IMR-90 (cell line): ENCODE results near the gene GPC6. TPM values are rescaled to one million over a fixed set of nuclear protein-coding genes. Genes with fewer than 3 reads are reported as not detected.

Source experiments
- ATAC-seq: fragments of 200-7000 bp; cut with Tn5 transposase; 2 replicates; pipeline ENCODE4 v1.9.1; 2020; ENCODE audit warnings: low read depth, mild to moderate bottlenecking, moderate library complexity
- BruUV-seq: library from RNA; stranded (reverse); fragments of 400-500 nt; replicated peaks from 2 replicates; lab custom pipeline; 2021; lab: Mats Ljungman, UMichigan
- CTCF ChIA-PET: fragments of 300-600 bp; formaldehyde crosslinking; extraction: SDS; loops from one replicate; lab custom pipeline; 2021; ENCODE audit warnings: antibody characterized with exemption; lab: Yijun Ruan, JAX
- POLR2A ChIA-PET: fragments of 300-600 bp; sonication (Branson Sonifier 250); formaldehyde crosslinking; loops from one replicate; lab custom pipeline; 2022; ENCODE audit warnings: antibody characterized with exemption; ENCODE audit not compliant: unreplicated experiment; lab: Charles Lee
- DNase-seq: peaks from one replicate; pipeline ENCODE4 v3.0.0; 2013
- H2AFZ ChIP-seq: replicated peaks from 2 replicates; pipeline ENCODE3; 2013; ENCODE audit warnings: low read length, mild to moderate bottlenecking; ENCODE audit not compliant: poor library complexity
- H2AK5ac ChIP-seq: 2 replicates; pipeline ENCODE4 v1.6.1; 2013; ENCODE audit warnings: low read depth, low read length, inconsistent platforms
- H2AK9ac ChIP-seq: replicated peaks from 2 replicates; pipeline ENCODE3; 2013; ENCODE audit warnings: mild to moderate bottlenecking, low read depth, low read length, moderate library complexity; ENCODE audit not compliant: poor library complexity
- H2BK120ac ChIP-seq: 2 replicates; pipeline ENCODE4 v1.6.1; 2013; ENCODE audit warnings: low read depth, low read length, inconsistent platforms
- H2BK15ac ChIP-seq: 3 replicates; pipeline ENCODE4 v1.6.1; 2013; ENCODE audit warnings: low read depth, low read length, inconsistent platforms
- H2BK20ac ChIP-seq: 2 replicates; pipeline ENCODE4 v1.6.1; 2013; ENCODE audit warnings: low read depth, mild to moderate bottlenecking, inconsistent platforms, low read length, moderate library complexity
- H2BK5ac ChIP-seq: 2 replicates; pipeline ENCODE4 v1.6.1; 2013; ENCODE audit warnings: mild to moderate bottlenecking, low read depth, low read length, inconsistent platforms; ENCODE audit not compliant: poor library complexity, severe bottlenecking
- H3K14ac ChIP-seq: replicated peaks from 2 replicates; pipeline ENCODE4 v1.6.1; 2013; ENCODE audit warnings: low read depth, low read length, inconsistent platforms
- H3K18ac ChIP-seq: 2 replicates; pipeline ENCODE4 v1.6.1; 2013; ENCODE audit warnings: low read depth, low read length, control low read depth
- H3K23ac ChIP-seq: 2 replicates; pipeline ENCODE4 v1.6.1; 2013; ENCODE audit warnings: low read depth, low read length, inconsistent platforms
- H3K27ac ChIP-seq: 2 replicates; pipeline ENCODE4 v1.5.1; 2013; ENCODE audit warnings: mild to moderate bottlenecking, control low read depth, low read length; ENCODE audit not compliant: insufficient read depth
- H3K27me3 ChIP-seq: 2 replicates; pipeline ENCODE4 v1.6.1; 2013; ENCODE audit warnings: low read length; ENCODE audit not compliant: control insufficient read depth, insufficient read depth
- H3K36me3 ChIP-seq: 2 replicates; pipeline ENCODE4 v1.6.1; 2013; ENCODE audit warnings: low read length, mixed read lengths; ENCODE audit not compliant: control insufficient read depth, insufficient read depth
- H3K4ac ChIP-seq: 2 replicates; pipeline ENCODE4 v1.6.1; 2013; ENCODE audit warnings: low read depth, low read length, inconsistent platforms
- H3K4me1 ChIP-seq: 2 replicates; pipeline ENCODE4 v1.6.1; 2013; ENCODE audit warnings: low read length, mixed read lengths; ENCODE audit not compliant: control insufficient read depth, insufficient read depth
- H3K4me2 ChIP-seq: 2 replicates; pipeline ENCODE4 v1.6.1; 2013; ENCODE audit warnings: low read depth, mild to moderate bottlenecking, control low read depth, low read length, moderate library complexity
- H3K4me3 ChIP-seq: 2 replicates; pipeline ENCODE4 v1.5.1; 2013; ENCODE audit warnings: low read depth, mild to moderate bottlenecking, control low read depth, low read length, moderate library complexity; ENCODE audit not compliant: insufficient read depth
- H3K56ac ChIP-seq: 2 replicates; pipeline ENCODE4 v1.6.1; 2013; ENCODE audit warnings: low read length, inconsistent platforms; ENCODE audit not compliant: insufficient read depth; ENCODE audit errors: extremely low read depth
- H3K79me1 ChIP-seq, 2 experiments: 2 replicates each; pipeline ENCODE4 v1.6.1; 2013; ENCODE audit warnings: low read length in 2 of 2, inconsistent platforms in 1 of 2, low read depth in 1 of 2
- H3K9ac ChIP-seq: 2 replicates; pipeline ENCODE4 v1.6.1; 2013; ENCODE audit warnings: low read depth, low read length, control low read depth
- H3K9me1 ChIP-seq: 2 replicates; pipeline ENCODE4 v1.6.1; 2013; ENCODE audit warnings: low read length, inconsistent platforms; ENCODE audit not compliant: insufficient read depth
- H3K9me3 ChIP-seq: 2 replicates; pipeline ENCODE4 v1.6.1; 2013; ENCODE audit warnings: low read length; ENCODE audit not compliant: control insufficient read depth, insufficient read depth
- H4K20me1 ChIP-seq: 2 replicates; pipeline ENCODE4 v1.6.1; 2013; ENCODE audit warnings: low read length, inconsistent platforms; ENCODE audit not compliant: insufficient read depth
- H4K5ac ChIP-seq: 2 replicates; pipeline ENCODE4 v1.6.1; 2013; ENCODE audit warnings: mild to moderate bottlenecking, low read depth, low read length, control low read depth
- H4K8ac ChIP-seq, 2 experiments: 2 replicates each; pipeline ENCODE4 v1.6.1; 2013; ENCODE audit warnings: low read depth in 2 of 2, low read length in 2 of 2, control low read depth in 1 of 2, inconsistent platforms in 1 of 2
- H4K91ac ChIP-seq: 2 replicates; pipeline ENCODE4 v1.6.1; 2013; ENCODE audit warnings: low read depth, low read length, inconsistent platforms; ENCODE audit not compliant: insufficient read depth
- RFX5 ChIP-seq: IDR thresholded peaks from 2 replicates; pipeline ENCODE4 v1.8.0; 2012; ENCODE audit warnings: low read depth, mild to moderate bottlenecking, low read length, moderate library complexity
- WGBS, 2 experiments: methylation state at CpG; one replicate each; pipeline versions ENCODE4 v1.1.5 to v1.1.7; 2013; ENCODE audit warnings: missing lambda C conversion rate in 2 of 2; ENCODE audit not compliant: insufficient read length in 1 of 2; ENCODE audit errors: extremely low coverage in 2 of 2; 5-methylcytosine and 5-hydroxymethylcytosine counted together
- dilution Hi-C: fragments of 300-500 bp; cut with HindIII; formaldehyde crosslinking; loops from one replicate; pipeline ENCODE4 v1.14.3; 2018; ENCODE audit warnings: low sequenced_read_pairs; ENCODE audit not compliant: unreplicated experiment
- in situ Hi-C: fragments of 300-500 bp; cut with MboI; formaldehyde crosslinking; loops from 3 replicates; pipeline ENCODE4 v1.14.3; 2019; ENCODE audit warnings: low sequenced_read_pairs, inconsistent platforms, mixed read lengths
- intact Hi-C: fragments of 100-400 bp; cut with micrococcal nuclease; formaldehyde crosslinking; loops from 2 replicates; pipeline ENCODE4 v1.10.0; 2022
- polyA plus RNA-seq, 3 experiments: library from polyadenylated mRNA; depleted of rRNA; stranded (reverse); fragments of >200 nt; gene quantifications; 2 replicates each; pipeline ENCODE4 v1.2.3, GENCODE V29; 2012; ENCODE audit warnings: low replicate concordance in 1 of 3
- total RNA-seq: library from RNA; depleted of rRNA; stranded (reverse); fragments of >200 nt; gene quantifications from 2 replicates; pipeline ENCODE4 v1.2.3, GENCODE V29; 2012

GPC6 gene
- total and polyA plus RNA-seq, 2 of the 4 experiments (the other 2 are of a cell fraction) = 14.9 to 39.4 TPM

- H3K9me3 ChIP-seq = no peaks in the 10 kb centered on the region
- H4K91ac ChIP-seq = no peak overlapping the region
- H2AK9ac ChIP-seq = no peak overlapping the region
- H3K27me3 ChIP-seq = no peaks in the 10 kb centered on the region
- in situ Hi-C loops = no loop called here
- H3K36me3 ChIP-seq = no peaks in the 10 kb centered on the region
- no peak overlapping the region for H3K18ac ChIP-seq
- DNase-seq (peak; percentile 84), ATAC-seq (peak; percentile 27; the same call in 1 of the 2 replicates)
- no peak overlapping the region for H2BK15ac ChIP-seq
- H2BK120ac ChIP-seq = no peak overlapping the region
- no peak overlapping the region for H2BK20ac ChIP-seq
- H3K4ac ChIP-seq = no peak overlapping the region
- H4K8ac ChIP-seq = no peak overlapping the region
- H3K4me1 ChIP-seq = no peaks in the 10 kb centered on the region; the same call in 1 of the 2 replicates
- no TSS peak for BruUV-seq
- H3K4me2 ChIP-seq = no peak overlapping the region
- no CpG with 5 or more reads among the region's 3 CpGs for WGBS, 2 experiments
- no peaks in the 10 kb centered on the region for H3K79me1 ChIP-seq
- dilution Hi-C loops = no loop called here
- CTCF ChIA-PET = interaction anchor here (0.6 kb wide), 1 partner anchor 129 kb away, joined by 3 read pairs; no protein-coding TSS in a partner anchor
- H3K23ac ChIP-seq = no peak overlapping the region
- no peak for TF ChIP-seq RFX5
- intact Hi-C loops = no loop called here
- H3K4me3 ChIP-seq = no peak overlapping the region
- no peak overlapping the region for H4K5ac ChIP-seq
- no peak overlapping the region for H2AK5ac ChIP-seq
- no peak overlapping the region for H2BK5ac ChIP-seq
- no peak overlapping the region for H3K9ac ChIP-seq
- H2AFZ ChIP-seq = no peak overlapping the region
- no peak overlapping the region for H3K27ac ChIP-seq
- H3K56ac ChIP-seq = no peak overlapping the region
- H4K20me1 ChIP-seq = no peaks in the 10 kb centered on the region
- H3K14ac ChIP-seq = no peak overlapping the region
- H3K9me1 ChIP-seq = no peaks in the 10 kb centered on the region
- POLR2A ChIA-PET = no interaction called here
Observed at GRCh38 chr13:93559718-93560117, 333.1 kb downstream of the GPC6 start.
